ENCODE data around the gene CRYL1.

DNA sequence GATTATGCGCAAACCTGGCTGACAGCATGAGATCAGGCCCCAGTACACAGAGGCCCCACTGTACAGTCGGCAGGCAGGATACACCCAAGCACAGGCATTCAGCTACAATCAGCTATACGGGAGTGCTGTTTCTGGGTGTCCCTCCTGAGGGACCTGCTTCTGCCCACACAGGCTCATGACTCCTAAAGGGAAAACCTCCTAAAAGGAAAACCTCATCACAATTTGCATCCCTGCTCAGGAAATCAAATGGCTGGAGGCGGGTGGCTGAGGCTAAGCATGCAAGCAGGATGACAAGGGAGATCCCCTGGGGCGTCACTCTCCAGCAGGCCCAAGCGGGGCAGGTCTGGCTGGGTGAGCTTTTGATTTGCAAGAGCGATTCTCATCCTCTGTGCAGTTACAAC, 99.8 kb downstream of the CRYL1 start:
- TF ChIP-seq, protein P1, sequence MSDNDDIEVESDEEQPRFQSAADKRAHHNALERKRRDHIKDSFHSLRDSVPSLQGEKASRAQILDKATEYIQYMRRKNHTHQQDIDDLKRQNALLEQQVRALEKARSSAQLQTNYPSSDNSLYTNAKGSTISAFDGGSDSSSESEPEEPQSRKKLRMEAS (IDR thresholded peaks at IDR 0.05), result no peak
- TF ChIP-seq, protein P2, sequence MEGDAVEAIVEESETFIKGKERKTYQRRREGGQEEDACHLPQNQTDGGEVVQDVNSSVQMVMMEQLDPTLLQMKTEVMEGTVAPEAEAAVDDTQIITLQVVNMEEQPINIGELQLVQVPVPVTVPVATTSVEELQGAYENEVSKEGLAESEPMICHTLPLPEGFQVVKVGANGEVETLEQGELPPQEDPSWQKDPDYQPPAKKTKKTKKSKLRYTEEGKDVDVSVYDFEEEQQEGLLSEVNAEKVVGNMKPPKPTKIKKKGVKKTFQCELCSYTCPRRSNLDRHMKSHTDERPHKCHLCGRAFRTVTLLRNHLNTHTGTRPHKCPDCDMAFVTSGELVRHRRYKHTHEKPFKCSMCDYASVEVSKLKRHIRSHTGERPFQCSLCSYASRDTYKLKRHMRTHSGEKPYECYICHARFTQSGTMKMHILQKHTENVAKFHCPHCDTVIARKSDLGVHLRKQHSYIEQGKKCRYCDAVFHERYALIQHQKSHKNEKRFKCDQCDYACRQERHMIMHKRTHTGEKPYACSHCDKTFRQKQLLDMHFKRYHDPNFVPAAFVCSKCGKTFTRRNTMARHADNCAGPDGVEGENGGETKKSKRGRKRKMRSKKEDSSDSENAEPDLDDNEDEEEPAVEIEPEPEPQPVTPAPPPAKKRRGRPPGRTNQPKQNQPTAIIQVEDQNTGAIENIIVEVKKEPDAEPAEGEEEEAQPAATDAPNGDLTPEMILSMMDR (IDR thresholded peaks at IDR 0.05 in 2 of 3, conservative IDR thresholded peaks at IDR 0.05 in 1 of 3; ENCODE audit: borderline replicate concordance in 1 of 3, insufficient read depth in 1 of 3, low read depth in 2 of 3, low read length in 2 of 3), result no peak

Data from HCT116 (cell line).